Measurements from ENCODE around the gene L3MBTL3.

L3MBTL3 gene

GRCh38 chr6:130018292-130018743 lies at the start of gene L3MBTL3:
Gene L3MBTL3, plus strand, starts transcription at chr6:130018581. Its CDS starts 24,119 bp downstream, at chr6:130042700.
- DNase-seq: peak; percentile 93

DNA sequence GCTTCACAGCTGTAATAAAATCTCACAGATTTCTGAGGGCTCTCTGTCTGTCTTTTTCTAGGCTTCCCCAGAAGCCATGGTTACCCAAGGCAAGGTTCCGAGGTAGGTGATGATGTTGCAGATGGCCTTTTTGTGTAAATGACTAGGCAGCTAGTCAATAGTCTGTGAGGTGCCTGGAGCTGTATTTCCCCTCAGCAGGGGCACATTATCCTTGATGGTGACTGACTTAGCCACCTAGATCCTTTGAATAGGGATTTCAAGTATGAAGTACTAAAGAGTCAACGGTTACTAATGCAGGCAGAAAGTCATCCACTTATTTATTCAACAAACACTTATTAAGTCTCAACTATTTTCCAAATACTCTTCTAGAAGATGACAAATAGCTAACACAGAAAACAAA lies 49.3 kb upstream of the L3MBTL3 start:
- DNase-seq: no peak

DNA sequence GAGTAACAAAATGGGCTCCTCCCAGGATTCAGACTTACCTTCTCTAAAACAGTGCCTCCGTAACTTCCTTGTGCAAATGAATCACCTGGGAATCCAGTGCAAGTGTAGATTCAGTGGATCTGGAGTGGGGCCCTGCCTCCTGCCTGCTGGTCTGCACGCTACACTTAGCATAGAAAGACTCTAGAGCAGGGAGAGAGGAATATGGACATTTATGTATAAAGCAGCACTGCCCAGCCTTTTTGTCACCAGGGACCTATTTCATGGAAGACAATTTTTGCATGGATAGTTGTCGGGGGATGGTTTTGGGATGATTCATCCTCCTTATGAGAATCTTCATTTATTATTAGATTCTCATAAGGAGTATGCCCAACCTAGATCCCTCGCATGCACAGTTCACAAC lies 42.3 kb upstream of the L3MBTL3 start:
- no peak for DNase-seq

DNA sequence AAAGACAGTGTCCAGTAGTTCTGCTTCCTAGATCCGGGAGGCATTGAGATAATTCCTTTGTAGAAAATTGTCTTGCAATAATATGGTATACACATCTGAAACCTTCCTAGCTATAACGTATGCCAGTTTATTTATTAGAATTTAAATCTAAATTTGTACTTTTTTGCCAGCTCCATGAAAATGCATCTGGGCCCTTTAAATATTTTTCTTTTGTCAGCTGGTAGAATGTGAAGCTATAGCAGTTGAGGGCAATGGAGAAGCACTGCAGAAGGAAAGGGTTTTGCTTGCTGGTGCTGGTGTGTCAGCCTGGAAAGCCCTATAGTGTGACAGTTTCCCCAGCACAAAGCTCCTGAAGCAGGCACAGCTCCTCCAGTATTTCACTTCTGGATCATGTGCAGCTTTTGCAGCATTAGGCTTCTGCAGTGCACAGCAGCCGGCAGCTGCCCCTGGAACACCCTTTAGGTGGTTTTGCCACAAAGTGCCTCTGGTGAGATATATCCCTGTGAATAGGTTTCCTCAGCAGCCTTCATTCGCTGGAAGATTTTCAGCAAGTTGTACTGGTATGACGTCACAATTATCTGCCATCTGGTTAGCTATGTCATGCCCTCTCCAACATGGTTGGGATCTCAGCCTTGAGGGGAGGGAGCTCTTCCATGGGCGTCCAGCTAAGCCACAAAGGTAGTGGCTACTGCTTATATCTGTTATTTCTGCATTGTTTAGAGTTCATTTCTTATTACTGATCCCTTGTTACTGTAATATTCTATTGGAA lies 40.0 kb upstream of the L3MBTL3 start:
- no peak for DNase-seq

DNA sequence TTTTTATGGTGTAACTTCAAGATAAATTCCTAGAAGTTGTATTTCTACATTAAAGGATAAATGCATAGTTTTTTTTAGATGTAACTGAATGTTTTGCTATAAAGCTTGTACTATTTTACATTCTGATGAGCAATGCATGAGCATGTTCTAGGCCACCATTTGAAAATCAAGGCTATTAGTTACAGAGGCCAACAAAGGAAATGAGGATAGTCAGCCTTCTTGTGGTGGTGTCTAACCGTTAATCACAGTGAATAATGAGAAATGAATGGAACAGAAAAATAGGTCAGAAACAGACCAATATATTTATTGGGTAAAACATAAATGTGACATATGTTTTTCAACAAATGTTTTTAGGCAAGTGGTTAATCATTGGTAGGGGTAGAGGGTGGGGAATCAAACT lies 37.6 kb upstream of the L3MBTL3 start:
- DNase-seq: no peak

DNA sequence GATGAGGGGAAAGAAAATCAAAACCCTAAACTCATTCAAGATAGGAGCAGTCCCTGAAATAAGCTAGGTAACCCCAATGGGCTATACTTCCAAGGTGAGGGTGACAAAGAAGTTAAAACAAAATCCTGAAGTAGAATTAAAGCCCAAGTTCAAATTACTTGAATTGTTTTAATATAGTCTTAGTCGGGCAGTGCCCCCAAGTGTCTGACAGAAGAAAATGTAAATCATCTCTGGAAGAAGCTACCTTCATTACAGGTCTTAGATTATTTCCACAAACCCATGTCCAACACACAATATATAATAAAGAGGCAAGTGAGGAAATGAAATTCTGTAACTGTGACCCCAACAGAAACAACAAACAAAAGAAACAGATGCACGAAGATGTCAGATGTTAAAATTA lies 36.8 kb upstream of the L3MBTL3 start:
- peak; percentile 32 for DNase-seq

GRCh38 chr6:129989396-129989795 lies 29.0 kb upstream of the L3MBTL3 start:
- DNase-seq: no peak

DNA sequence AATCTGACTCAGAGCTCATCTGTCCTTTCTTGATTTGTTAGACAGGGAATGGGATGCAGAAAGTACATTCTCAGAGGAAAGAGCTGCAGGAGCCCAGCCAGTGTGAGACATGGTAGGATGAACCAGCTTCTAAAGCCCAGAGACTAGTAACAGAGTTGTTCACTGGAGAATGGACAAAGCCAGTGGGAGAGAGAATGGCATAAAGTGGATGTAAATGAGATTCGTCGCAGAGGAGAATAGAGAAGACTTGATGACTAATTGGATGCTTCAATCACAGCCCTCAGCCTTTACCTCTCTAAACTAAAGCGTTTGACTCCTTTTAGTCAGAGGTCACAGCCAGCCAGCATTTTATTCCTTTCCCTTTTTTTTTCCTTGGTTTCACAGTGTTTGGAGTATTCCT lies 25.5 kb upstream of the L3MBTL3 start:
- no peak for DNase-seq

GRCh38 chr6:129994410-129994809 lies 24.0 kb upstream of the L3MBTL3 start:
- DNase-seq: no peak

GRCh38 chr6:129996387-129996786 lies 22.0 kb upstream of the L3MBTL3 start:
- DNase-seq: no peak

- no peak for DNase-seq
Observed at GRCh38 chr6:130000526-130001421, 17.6 kb upstream of the L3MBTL3 start.

DNA sequence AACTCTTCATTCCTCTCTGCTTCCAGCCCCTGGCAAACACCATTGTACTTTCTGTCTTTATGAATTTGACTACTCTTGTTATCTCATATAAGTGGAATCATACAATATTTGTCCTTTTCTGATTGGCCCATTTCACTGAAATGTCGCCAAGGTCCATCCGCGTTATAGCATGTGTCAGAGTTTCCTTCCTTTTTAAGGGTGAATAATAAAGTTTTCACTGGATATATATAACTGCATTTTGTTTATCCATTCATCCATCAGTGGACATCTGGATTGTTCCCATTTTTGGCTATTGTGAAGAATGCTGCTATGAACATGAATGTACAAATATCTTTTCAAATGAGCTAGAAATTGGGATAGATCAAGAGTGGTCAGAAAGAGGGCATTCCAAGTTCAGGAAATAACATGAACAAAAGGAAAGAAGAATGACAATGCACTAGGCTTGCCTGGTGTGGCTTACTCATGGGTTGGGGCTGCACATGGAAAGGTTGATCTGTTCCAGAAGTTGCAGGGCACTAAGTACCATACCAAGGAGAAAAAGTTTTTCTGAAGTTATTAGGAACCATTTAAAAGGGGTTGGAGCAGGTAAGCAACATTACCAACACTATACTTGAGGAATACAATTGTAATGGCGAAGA lies 10.0 kb upstream of the L3MBTL3 start:
- DNase-seq: no peak

- DNase-seq: peak; percentile 16
Observed at GRCh38 chr6:130009146-130009545, 9.2 kb upstream of the L3MBTL3 start.

GRCh38 chr6:130010387-130010786 lies 8.0 kb upstream of the L3MBTL3 start:
- DNase-seq: no peak

- DNase-seq: no peak
Observed at GRCh38 chr6:130012728-130013127, 5.7 kb upstream of the L3MBTL3 start.

DNA sequence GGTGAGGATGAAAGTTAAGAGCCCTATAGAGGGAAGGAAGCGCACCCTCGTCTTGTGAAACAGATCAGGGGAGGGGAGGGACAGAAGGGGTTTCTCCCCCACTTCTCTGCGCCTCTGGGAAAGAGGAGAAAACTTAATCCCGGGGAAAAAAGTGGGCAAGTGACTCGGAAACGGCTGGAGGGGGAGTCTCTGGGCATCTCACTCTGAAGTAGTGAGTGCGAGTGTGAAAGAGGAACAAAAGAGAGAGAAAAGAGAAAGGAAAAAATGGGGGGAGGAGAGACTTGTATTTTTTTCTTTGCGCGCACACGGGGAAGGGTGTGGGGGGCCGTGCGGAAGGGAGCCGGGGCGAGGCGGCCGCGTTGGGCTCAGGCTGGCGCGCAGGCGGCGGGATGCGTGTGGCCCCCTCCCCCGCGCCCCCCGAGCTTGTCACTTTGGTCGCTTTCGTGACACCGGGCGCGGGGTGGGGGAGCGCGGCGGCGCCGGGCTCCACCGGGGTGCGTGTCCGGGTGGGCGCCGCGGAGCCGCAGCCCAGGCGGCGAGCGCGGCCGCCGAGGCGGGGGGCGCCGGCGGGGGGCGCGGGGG lies 454 bp downstream of the L3MBTL3 start:
- DNase-seq: peak; percentile 72

- peak; percentile 69 for DNase-seq
Observed at GRCh38 chr6:130019326-130020072, 1.1 kb downstream of the L3MBTL3 start.

- peak; percentile 64 for DNase-seq
Observed at GRCh38 chr6:130020073-130020906, 1.9 kb downstream of the L3MBTL3 start.

DNA sequence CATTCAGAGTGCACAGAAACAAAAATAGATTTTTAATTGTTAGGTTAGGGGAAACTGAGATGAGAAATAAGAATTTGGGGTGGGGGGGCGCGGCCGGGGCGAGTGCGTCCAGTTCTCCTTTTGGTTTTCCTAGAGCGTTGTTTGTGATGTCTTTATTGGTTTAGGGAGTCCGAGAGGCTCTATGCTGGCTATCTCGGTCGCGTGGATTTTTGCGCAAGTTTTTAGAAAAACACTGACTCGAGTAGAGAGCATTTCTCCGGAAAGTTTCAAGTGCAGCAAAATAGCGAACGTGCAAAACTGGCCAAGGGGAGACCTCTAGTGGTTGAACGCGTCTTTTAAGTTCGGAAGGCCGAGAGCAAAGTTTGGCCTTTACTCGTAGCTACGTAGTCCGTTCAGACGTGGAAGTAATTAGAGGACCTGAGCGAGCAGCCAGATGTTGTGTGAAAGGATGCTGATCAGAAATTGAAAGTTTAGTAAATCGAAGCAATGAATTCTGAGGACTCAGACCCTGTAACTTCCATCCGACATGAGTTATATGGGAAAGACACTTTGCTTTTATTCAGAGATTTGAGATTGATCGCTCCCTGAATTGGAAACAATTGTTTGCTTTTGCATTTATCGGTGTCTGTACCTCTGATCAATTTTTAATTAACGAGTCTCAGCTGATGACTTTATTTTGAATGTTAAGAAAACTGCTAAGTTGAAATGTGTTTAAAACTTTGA lies 2.7 kb downstream of the L3MBTL3 start:
- DNase-seq: peak; percentile 95

- DNase-seq: no peak
Observed at GRCh38 chr6:130026859-130027258, 8.5 kb downstream of the L3MBTL3 start.

DNA sequence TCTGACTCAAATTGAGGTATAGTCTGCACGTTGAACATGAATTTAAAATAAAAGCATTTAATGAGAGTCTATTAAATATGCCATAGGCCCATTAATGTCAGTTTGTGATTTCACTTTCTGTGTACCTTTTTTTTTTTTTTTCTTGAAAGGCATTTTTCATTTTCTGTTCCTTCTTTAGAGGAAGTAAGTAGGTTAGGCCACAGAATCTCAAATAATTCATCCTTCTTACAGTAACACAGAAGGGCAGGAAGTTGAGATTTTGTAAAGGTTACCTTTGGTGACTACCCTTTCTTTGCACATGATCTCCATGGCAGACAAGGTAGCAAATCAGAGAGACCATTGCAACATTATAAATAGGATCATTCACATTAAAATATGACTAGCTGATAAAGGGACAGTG lies 9.6 kb downstream of the L3MBTL3 start:
- DNase-seq: peak; percentile 9
